Neural cell (in vitro differentiated cells): Measurements from ENCODE around the gene CALCR. TPM values are rescaled to one million over a fixed set of nuclear protein-coding genes. Genes with fewer than 3 reads are reported as not detected.
A peak's percentile ranks its signal among the peaks of the same experiment; 100 is the strongest.

Source experiments
- H2AFZ ChIP-seq: fragments of 200-600, 300-800 bp; sonication (generic), shearing (Covaris generic); 2 replicates; pipeline ENCODE4 v1.6.0; 2014; ENCODE audit warnings: low read depth, mild to moderate bottlenecking, antibody characterized with exemption, low read length, moderate library complexity
- H3F3A ChIP-seq: fragments of 200-600 bp; shearing (Covaris generic); 2 replicates; pipeline ENCODE4 v1.6.1; 2016; ENCODE audit warnings: mild to moderate bottlenecking, moderate library complexity, mixed read lengths, antibody characterized with exemption, low read length; ENCODE audit not compliant: insufficient read depth, poor library complexity, severe bottlenecking
- H3K27ac ChIP-seq: fragments of 200-600, 300-800 bp; sonication (generic), shearing (Covaris generic); 2 replicates; pipeline ENCODE4 v1.5.1; 2014; ENCODE audit warnings: mild to moderate bottlenecking, low read length, moderate library complexity
- H3K27me3 ChIP-seq: fragments of 300-800, 200-600 bp; sonication (generic), shearing (Covaris generic); 2 replicates; pipeline ENCODE4 v1.6.0; 2014; ENCODE audit warnings: mild to moderate bottlenecking, low read depth, low read length, moderate library complexity; ENCODE audit not compliant: insufficient read depth
- H3K36me3 ChIP-seq: fragments of 300-800, 200-600 bp; sonication (generic), shearing (Covaris generic); 2 replicates; pipeline ENCODE4 v1.5.1; 2014; ENCODE audit warnings: mild to moderate bottlenecking, antibody characterized with exemption, low read length, moderate library complexity; ENCODE audit not compliant: insufficient read depth
- H3K4me2 ChIP-seq: fragments of 300-800, 200-600 bp; sonication (generic), shearing (Covaris generic); 2 replicates; pipeline ENCODE4 v1.6.0; 2014; ENCODE audit warnings: mild to moderate bottlenecking, low read length
- H3K4me3 ChIP-seq: fragments of 300-800, 200-600 bp; sonication (generic), shearing (Covaris generic); 2 replicates; pipeline ENCODE4 v1.5.1; 2014; ENCODE audit warnings: mild to moderate bottlenecking, low read length, moderate library complexity
- H3K79me2 ChIP-seq: fragments of 200-600 bp; shearing (Covaris generic); replicated peaks from 2 replicates; pipeline ENCODE4 v1.6.0; 2014; ENCODE audit warnings: mild to moderate bottlenecking, low read length, moderate library complexity; ENCODE audit not compliant: insufficient read depth
- H3K9ac ChIP-seq: fragments of 300-800, 200-600 bp; sonication (generic), shearing (Covaris generic); 2 replicates; pipeline ENCODE4 v1.6.1; 2016; ENCODE audit warnings: mild to moderate bottlenecking, low read length, mixed read lengths
- H3K9me2 ChIP-seq: fragments of 200-600 bp; shearing (Covaris generic); 2 replicates; pipeline ENCODE4 v1.6.1; 2016; ENCODE audit warnings: mild to moderate bottlenecking, low read length, mixed read lengths; ENCODE audit not compliant: insufficient read depth
- H3K9me3 ChIP-seq: fragments of 200-600, 300-800 bp; sonication (generic), shearing (Covaris generic); 2 replicates; pipeline ENCODE4 v1.6.1; 2016; ENCODE audit warnings: mild to moderate bottlenecking, mixed run types, low read length, moderate library complexity, mixed read lengths
- H4K20me1 ChIP-seq: fragments of 200-600 bp; shearing (Covaris generic); 2 replicates; pipeline ENCODE4 v1.6.1; 2016; ENCODE audit warnings: mild to moderate bottlenecking, mixed run types; ENCODE audit not compliant: insufficient read depth
- EP300 ChIP-seq: fragments of 450-650 bp; conservative IDR thresholded peaks from 2 replicates; pipeline ENCODE4 v1.6.1; 2014; ENCODE audit warnings: antibody characterized with exemption, mild to moderate bottlenecking, moderate library complexity; ENCODE audit not compliant: poor library complexity, severe bottlenecking
- MXI1 ChIP-seq: fragments of 450-650 bp; conservative IDR thresholded peaks from 2 replicates; pipeline ENCODE4 v1.6.1; 2014; ENCODE audit warnings: antibody characterized with exemption, mild to moderate bottlenecking; ENCODE audit not compliant: poor library complexity, severe bottlenecking
- POLR2AphosphoS5 ChIP-seq: IDR thresholded peaks from 2 replicates; pipeline ENCODE4 v1.6.1; 2012
- RAD21 ChIP-seq: fragments of 450-650 bp; conservative IDR thresholded peaks from 2 replicates; pipeline ENCODE4 v1.6.1; 2014; ENCODE audit warnings: antibody characterized with exemption, mild to moderate bottlenecking, moderate library complexity
- SMC3 ChIP-seq: fragments of 450-650 bp; conservative IDR thresholded peaks from 2 replicates; pipeline ENCODE4 v1.6.1; 2014; ENCODE audit warnings: antibody characterized with exemption, mild to moderate bottlenecking, moderate library complexity; ENCODE audit not compliant: poor library complexity
- TAF1 ChIP-seq: IDR thresholded peaks from 2 replicates; pipeline ENCODE4 v1.6.1; 2012; ENCODE audit warnings: low read depth
- polyA plus RNA-seq: library from polyadenylated mRNA; depleted of rRNA; stranded (reverse); fragments of >200 nt; gene quantifications from 2 replicates; pipeline ENCODE4 v1.2.3, GENCODE V29; 2014
- TF ChIP-seq, protein P1 (sequence below): fragments of 450-650 bp; IDR thresholded peaks from 2 replicates; pipeline ENCODE4 v1.5.1; 2014; ENCODE audit warnings: antibody characterized with exemption, mild to moderate bottlenecking, moderate library complexity; ENCODE audit not compliant: poor library complexity, severe bottlenecking

The CALCR gene
- polyA plus RNA-seq, 1 donor from 2014 or later = 3.6 TPM

DNA sequence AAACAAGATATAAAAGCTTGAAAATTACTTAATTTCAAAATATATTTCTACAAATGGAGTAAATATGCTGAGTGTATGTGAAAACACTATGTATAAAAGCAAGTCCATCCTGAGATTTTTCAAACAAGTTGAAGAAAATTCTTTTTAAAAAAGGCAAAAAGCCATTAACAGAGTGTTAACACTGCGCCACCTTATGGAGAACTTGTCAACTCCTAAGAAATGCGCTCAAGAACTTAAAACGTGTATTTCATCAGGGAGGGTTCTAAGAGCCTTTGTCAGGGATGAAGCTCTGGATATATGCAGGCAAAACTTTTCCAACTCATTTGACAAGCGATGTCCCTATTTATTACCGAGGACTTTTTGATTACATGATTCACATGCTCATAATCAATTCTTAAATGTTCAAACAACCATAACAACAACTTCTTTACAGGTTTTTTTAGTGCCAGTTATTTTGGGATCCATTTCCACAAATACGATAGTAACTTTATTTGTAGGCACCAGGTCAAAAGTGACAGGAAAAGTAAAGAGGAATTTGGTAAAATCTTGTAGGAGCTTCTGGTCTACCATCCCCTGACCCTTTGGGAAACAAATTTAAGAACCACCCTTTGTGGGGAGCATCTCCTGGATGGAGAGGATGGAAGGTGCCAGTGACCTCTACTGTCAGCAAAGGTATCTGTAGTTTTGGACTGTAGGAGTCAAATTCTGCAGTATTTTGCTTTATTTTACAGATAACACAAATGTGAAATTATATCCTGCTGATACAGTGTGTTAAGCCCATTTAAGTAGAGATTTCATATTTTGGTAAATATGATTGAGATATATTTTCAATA is 23.2 kb downstream of the CALCR start:
- Histone ChIP-seq H3K79me2 (no peaks in the 10 kb centered on the region), H3K9me3 (no peaks in the 10 kb centered on the region), H3K9me2 (no peaks in the 10 kb centered on the region), H3K27me3 (no peaks in the 10 kb centered on the region), H3K4me3 (no peak overlapping the region), H4K20me1 (no peaks in the 10 kb centered on the region), H3K9ac (no peak overlapping the region), H2AFZ (no peak overlapping the region), H3K4me2 (no peak overlapping the region), H3F3A (no peaks in the 10 kb centered on the region), H3K36me3 (no peaks in the 10 kb centered on the region), H3K27ac (no peak overlapping the region)
- TF ChIP-seq SMC3 = peak; percentile 70
- no peak for TF ChIP-seq MXI1
- TF ChIP-seq, protein P1, sequence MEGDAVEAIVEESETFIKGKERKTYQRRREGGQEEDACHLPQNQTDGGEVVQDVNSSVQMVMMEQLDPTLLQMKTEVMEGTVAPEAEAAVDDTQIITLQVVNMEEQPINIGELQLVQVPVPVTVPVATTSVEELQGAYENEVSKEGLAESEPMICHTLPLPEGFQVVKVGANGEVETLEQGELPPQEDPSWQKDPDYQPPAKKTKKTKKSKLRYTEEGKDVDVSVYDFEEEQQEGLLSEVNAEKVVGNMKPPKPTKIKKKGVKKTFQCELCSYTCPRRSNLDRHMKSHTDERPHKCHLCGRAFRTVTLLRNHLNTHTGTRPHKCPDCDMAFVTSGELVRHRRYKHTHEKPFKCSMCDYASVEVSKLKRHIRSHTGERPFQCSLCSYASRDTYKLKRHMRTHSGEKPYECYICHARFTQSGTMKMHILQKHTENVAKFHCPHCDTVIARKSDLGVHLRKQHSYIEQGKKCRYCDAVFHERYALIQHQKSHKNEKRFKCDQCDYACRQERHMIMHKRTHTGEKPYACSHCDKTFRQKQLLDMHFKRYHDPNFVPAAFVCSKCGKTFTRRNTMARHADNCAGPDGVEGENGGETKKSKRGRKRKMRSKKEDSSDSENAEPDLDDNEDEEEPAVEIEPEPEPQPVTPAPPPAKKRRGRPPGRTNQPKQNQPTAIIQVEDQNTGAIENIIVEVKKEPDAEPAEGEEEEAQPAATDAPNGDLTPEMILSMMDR = peak; percentile 68
- TF ChIP-seq RAD21 = peak; percentile 69

DNA sequence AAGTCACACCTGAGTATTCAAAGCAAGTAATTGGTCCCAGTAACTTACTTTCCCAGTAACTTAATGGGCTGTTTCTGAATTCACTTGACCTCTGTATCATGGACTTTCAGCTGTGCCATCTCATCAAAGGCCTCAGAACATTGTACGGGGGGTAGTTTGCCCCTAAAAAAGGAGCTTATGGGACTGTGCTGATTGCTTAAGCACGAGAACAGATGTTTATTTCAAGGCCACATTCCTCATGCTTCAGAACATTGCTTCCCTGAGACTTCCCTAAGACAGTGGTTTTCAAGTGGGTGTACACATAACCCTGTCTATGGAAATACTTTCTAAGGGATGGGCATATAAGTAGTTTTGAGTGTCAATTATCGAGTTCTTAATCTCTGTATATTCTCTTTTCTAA is 26.8 kb downstream of the CALCR start:
- TF ChIP-seq EP300 = no peak
- TF ChIP-seq RAD21 = no peak
- TF ChIP-seq POLR2AphosphoS5 = no peak
- H3K79me2 ChIP-seq = no peaks in the 10 kb centered on the region
- H3K36me3 ChIP-seq = no peaks in the 10 kb centered on the region

DNA sequence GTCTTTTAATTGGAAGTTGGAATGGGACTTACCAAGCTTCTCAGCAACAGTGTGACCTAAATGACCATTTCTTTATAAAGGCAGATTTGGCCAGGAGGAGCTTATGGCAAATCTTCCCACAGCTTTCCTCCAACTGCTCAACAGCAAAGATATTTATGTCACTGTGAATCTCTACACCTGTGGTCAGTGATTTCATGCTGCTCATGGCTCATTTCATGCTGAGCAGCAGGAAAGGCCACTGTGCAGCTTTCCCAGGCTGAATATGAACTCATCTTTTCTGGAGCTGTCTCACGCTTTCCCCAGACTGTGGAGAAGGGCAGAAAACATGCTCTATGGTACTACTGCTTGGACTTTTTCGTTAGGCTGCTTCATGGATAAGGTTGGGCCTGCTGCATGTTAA is 29.8 kb downstream of the CALCR start:
- no peaks in the 10 kb centered on the region for H3K36me3 ChIP-seq
- no peaks in the 10 kb centered on the region for H3K9me2 ChIP-seq
- H3K27me3 ChIP-seq = no peaks in the 10 kb centered on the region
- no peak overlapping the region for H3K27ac ChIP-seq
- H3K79me2 ChIP-seq = no peaks in the 10 kb centered on the region
- H4K20me1 ChIP-seq = no peaks in the 10 kb centered on the region
- H3K9me3 ChIP-seq = no peaks in the 10 kb centered on the region
- H2AFZ ChIP-seq = no peak overlapping the region
- no peak overlapping the region for H3K4me2 ChIP-seq
- H3K9ac ChIP-seq = no peak overlapping the region
- TF ChIP-seq SMC3 (no peak), TAF1 (no peak)
- TF ChIP-seq, protein P1 = no peak
- H3K4me3 ChIP-seq = no peak overlapping the region
- no peaks in the 10 kb centered on the region for H3F3A ChIP-seq

More for the DNA sequence above, 26.8 kb downstream of the CALCR start:
- H3K4me2 ChIP-seq = no peak overlapping the region
- H3K27ac ChIP-seq = no peak overlapping the region
- H3F3A ChIP-seq = no peaks in the 10 kb centered on the region
- no peaks in the 10 kb centered on the region for H3K9me3 ChIP-seq
- no peaks in the 10 kb centered on the region for H3K27me3 ChIP-seq
- H3K4me3 ChIP-seq = no peak overlapping the region
- H2AFZ ChIP-seq = no peak overlapping the region
- H4K20me1 ChIP-seq = no peaks in the 10 kb centered on the region
- H3K9me2 ChIP-seq = no peaks in the 10 kb centered on the region
- no peak overlapping the region for H3K9ac ChIP-seq
